Right lung (tissue), 5 donors: ENCODE results near the gene NTN3. TPM values are rescaled to one million over a fixed set of nuclear protein-coding genes. Genes with fewer than 3 reads are reported as not detected.
"Not testable (repeated sequence)": the region's sequence is repeated elsewhere in the genome, so short reads cannot be mapped to it uniquely, and the experiment has no call there.

Experiments used
- DNase-seq, 2 donors: peaks; one replicate each; pipeline ENCODE4 v3.0.0-alpha.2; 2013
- polyA plus RNA-seq, 5 donors: library from polyadenylated mRNA; unstranded; fragments of 120-200 nt; gene quantifications; one replicate each; pipeline versions ENCODE4 v1.2.1 to v1.2.3, GENCODE V29; 2013; ENCODE audit warnings: inconsistent platforms in 1 of 5, low replicate concordance in 1 of 5; ENCODE audit not compliant: insufficient read length in 5 of 5, insufficient read depth in 1 of 5

The NTN3 gene
- polyA plus RNA-seq, 5 donors, result 2.4 to 6.5 (median 4.7) TPM

DNA sequence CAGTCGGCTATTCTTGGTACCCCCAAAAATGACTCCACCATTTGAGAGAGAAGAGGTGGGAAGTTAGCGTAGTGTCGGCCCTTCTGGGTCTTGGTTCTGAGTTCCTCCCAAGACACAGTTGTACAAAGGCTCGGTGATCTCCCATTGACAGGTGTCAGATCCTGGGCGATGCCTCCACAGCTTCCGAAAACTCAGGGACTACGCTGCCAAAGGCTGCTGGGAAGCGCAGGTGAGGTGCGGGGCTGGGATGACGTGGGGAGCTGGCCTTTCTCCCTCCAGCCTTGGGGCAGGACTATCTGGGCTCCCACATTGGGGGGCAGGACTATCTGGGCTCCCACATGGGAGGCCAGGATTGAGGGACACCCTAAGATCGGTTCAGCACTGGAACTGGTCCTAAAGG, 31.5 kb upstream of the NTN3 start:
- DNase-seq, result no peak

DNA sequence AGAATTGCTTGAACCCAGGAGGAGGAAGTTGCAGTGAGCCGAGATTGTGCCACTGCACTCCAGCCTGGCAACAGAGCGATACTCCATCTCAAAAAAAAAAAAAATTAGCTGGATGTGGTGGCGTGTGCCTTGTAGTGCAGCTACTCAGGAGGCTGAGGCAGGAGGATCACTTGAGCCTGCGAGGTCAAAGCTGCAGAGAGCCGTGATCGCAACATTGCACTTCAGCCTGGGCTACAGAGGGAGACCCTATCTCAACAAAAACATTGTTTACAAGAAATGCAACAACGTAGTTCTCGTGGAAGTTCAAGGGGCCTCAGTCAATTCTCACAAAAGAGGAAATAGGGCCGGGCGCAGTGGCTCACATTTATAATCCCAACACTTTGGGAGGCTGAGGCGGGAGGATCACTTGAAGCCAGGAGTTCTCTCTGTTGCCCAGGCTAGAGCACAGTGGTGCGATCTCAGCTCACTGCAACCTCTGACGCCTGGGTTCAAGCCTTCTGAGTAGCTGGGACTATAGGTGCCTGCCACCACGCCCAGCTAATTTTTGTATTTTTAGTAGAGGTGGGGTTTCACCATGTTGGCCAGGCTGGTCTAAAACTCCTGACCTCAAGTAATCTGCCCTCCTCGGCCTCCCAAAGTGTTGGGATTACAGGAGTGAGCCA, 29.8 kb upstream of the NTN3 start:
- not testable (repeated sequence) for DNase-seq

DNA sequence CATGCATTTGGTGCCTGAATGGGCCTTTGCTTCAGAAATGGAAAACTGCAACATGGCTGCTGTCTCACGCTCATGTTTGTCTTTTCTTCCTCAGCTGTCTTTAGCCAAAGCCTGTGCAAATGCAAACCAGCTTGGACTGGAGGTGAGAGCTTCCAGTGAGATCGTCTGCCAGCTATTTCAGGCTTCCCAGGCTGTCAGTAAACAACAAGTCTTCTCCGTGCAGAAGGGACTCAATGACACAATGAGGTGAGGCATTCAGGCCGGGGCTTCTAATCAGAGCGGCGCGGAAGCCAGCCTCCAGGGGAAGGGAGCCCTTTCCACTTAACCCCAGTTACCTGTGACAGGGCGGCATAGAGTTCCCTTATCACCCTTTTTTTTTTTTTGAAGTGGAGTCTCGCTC, 27.5 kb upstream of the NTN3 start:
- DNase-seq, result no peak

GRCh38 chr16:2447920-2448583, 23.0 kb upstream of the NTN3 start:
- DNase-seq, result no peak

DNA sequence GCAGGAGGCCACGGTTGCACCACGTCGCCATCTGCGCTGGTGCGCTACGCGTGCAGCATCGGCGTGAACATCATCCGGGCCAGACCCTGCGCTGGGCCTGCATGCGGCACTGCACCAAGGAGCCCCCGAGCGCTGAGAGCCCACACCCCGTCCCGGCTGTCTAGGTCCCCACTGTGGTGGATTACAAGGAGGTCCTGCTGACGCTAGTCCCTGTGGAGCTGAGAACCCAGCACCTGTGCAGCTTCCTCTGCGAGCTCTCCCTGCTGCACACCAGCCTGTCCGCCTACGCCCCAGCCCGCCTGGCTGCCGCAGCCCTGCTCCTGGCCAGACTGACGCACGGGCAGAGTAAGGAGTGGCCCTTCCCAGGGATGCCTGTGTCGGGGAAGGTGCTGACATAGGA, 22.0 kb upstream of the NTN3 start:
- DNase-seq, result no peak

DNA sequence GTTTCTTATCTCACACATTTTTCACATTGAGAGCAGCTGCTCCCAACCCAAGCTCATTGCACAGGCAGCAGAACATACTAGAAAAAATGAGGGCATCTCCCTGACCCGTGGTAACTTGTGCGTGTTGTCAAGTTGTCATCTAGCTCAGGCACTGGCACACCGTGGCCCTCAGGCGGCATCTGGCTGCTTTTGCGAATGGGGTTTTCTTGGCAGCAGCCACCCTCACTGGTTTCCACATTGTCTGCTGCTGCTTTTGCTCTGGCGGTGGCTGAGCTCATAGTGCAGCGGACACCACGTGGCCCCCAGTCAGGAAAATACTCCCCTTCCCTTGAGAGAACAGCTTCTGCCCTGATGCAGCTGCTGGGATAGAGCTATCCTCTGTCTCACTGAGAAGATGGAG, 20.6 kb upstream of the NTN3 start:
- DNase-seq, result no peak

- no peak for DNase-seq
Measured at GRCh38 chr16:2450975-2451381, 20.1 kb upstream of the NTN3 start.

DNA sequence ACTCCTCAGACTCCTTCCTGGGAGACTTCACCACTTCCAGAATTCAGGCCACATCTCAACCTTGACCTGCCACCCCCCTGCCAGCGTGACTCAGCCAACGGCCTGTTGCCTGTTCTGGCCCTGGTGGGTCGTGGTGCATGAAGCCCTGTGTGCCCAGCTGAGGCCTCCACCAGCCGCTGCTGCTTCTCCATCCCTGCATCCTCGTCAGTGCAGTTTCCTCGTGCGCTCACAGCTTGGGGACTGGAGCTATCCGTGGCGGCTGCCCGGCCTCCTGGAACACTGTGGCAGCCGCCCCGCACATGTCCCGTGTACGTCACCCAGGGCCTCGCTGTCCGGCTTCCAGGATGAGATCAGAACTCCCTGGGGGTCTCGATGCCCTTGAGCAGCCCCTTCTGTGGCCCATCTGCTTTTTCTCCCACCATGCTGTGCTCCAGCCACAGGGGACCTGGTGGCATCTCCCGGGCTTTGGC, 19.2 kb upstream of the NTN3 start:
- no peak for DNase-seq

DNA sequence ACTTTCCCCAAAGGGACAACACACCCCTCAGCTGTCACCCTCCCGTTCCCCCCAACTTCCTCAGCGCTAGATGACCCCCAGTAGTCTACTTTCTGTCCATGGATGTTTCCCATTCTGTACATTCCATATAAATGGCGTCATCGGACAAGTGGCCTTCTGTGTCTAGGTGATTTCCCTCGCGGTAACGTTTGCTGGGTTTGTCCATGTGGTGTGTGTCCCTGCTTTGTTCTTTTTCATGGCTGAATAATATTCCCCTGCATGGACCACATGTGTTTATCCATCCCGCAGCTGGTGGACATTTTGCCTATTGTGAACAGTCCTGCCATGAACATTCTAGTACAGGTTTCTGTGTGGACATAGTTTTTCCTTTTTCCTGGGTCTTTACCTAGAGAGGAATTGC, 18.4 kb upstream of the NTN3 start:
- no peak for DNase-seq

DNA sequence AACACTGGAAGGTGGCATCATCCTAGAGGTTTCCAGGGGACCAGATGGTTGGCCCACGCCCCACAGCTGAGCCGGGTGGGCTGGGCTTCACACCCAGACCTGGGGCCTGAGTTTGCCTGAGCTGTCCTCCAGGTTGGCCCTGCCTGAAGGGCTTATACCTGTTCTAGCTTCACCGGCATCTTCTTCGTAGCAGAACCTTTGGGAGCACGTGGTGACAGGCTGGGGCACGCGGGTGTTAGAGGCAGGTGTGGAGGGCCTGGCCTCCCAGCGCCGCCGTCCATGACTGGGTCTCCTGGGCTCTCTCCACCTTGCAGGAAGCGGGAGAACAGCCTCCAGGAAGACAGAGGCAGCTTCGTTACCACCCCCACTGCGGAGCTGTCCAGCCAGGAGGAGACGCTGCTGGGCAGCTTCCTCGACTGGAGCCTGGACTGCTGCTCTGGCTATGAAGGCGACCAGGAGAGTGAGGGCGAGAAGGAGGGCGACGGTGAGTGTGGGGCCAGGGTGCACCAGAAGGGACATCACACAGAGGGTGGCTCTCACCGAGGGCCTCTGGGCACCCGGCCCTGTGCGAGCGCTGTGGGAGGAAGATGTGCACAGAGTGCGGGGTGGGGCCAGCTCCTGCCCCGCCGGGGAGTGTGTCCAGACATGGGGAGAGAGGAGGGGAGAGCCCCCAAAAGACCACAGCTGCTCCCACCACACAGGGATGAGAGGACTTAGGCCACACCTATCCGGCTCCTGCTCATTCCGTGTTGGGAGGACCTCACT, 15.8 kb upstream of the NTN3 start:
- DNase-seq, result no peak

DNA sequence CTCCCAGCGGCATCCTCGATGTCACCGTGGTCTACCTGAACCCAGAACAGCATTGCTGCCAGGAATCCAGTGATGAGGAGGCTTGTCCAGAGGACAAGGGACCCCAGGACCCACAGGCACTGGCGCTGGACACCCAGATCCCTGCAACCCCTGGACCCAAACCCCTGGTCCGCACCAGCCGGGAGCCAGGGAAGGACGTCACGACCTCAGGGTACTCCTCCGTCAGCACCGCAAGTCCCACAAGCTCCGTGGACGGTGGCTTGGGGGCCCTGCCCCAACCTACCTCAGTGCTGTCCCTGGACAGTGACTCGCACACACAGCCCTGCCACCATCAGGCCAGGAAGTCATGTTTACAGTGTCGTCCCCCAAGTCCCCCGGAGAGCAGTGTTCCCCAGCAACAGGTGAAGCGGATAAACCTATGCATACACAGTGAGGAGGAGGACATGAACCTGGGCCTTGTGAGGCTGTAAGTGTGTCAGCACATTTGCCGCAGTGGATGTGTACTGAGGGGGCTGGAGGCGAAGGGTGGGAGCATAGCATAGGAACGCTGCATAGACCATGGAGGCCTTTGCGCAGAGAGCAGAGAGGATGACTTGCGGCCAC, 14.4 kb upstream of the NTN3 start:
- DNase-seq, result no peak

DNA sequence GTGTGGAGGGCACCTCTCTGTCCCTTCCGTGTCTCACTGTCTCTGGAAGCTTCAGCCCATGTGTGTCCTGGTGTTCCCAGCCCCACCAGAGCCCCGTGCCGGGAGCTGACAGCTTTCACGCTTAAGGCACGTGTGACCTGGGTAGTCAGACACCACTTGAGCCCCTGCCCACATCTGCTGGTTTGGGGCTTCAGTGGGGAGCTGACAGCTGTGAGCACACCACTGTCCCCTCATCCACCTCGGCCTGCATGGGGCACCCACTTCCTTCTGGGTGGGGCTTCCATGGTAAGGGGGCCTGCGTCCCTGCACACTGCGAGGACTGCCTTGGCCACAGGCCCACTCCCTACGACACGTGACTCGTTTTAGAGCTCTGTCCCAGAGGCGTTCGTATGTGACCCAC, 13.8 kb upstream of the NTN3 start:
- no peak for DNase-seq

DNA sequence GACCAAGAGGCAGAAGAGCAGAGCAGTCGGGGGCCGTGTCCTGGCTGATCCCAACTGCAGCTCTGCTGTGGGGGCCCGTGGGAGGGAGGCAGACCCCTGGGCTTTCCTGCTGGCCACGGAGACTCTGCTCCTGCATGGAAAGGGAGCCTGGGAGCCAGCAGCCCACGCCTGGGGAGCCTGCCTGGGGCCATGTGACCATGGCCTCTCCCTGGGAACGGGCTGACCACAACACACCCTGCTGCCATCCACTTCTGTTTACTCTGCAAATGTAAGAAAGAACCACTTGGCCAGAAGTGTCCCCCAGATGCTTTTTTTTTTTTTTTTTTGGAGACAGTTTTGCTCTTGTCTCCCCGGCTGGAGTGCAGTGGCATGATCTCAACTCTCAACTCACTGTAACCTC, 13.2 kb upstream of the NTN3 start:
- DNase-seq, result no peak

DNA sequence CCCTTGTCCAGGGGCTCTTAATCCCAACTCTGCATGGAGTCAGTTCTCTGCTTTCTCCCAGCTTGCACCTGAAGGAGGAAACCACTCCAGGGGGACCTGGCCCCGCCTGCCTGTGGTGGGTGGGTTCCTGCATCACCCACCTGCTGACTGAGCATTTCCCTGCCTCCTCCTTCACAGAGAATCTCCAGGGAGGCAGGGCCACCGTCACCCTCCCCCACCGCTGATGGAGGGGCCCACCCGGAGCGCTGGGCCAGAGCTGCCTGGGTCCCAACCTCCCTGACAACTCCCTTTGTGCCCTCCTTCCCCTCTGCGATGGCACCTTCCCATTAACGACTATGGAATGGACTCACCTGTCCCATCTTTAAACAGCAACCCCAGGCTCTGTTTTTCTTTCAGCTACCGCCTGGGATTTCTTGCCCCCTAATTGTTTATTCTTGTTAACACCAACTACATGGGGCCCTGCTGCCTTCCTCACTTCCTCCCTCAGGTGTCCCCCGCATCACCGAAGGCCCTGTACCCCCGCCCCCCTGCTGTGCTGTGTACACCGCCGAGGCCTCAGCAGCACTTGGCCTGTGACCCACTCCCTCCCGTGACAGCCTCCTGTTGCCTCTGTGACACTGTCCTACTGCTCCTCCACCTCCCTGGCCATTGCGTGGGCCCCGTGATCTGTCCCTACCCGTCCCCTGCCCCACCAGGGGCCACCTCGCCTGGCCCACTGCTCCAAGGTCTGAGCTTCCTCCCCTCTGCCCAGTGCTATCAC, 12.0 kb upstream of the NTN3 start:
- DNase-seq, result no peak

- peak; percentile 92 for DNase-seq
Measured at GRCh38 chr16:2459647-2460390, 11.3 kb upstream of the NTN3 start, which contains the start of gene TEDC2. TEDC2 (plus strand) TSS chr16:2460109; CDS start chr16:2460145, 36 bp downstream.

GRCh38 chr16:2460391-2460713, 10.7 kb upstream of the NTN3 start:
- DNase-seq, result no peak

DNA sequence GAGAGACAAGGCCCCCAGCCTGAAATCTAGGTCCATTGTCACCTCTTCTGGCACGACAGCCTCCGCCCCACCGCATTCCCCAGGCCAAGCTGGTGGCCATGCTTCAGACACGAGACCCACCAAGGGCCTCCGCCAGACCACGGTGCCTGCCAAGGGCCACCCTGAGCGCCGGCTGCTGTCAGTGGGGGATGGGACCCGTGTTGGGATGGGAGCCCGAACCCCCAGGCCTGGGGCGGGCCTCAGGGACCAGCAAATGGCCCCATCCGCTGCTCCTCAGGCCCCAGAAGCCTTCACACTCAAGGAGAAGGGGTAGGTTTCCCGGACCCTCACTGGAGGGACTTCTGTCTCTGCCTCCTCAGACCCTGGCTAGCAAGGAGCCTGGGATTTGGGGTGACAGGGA, 10.2 kb upstream of the NTN3 start:
- DNase-seq, result no peak

DNA sequence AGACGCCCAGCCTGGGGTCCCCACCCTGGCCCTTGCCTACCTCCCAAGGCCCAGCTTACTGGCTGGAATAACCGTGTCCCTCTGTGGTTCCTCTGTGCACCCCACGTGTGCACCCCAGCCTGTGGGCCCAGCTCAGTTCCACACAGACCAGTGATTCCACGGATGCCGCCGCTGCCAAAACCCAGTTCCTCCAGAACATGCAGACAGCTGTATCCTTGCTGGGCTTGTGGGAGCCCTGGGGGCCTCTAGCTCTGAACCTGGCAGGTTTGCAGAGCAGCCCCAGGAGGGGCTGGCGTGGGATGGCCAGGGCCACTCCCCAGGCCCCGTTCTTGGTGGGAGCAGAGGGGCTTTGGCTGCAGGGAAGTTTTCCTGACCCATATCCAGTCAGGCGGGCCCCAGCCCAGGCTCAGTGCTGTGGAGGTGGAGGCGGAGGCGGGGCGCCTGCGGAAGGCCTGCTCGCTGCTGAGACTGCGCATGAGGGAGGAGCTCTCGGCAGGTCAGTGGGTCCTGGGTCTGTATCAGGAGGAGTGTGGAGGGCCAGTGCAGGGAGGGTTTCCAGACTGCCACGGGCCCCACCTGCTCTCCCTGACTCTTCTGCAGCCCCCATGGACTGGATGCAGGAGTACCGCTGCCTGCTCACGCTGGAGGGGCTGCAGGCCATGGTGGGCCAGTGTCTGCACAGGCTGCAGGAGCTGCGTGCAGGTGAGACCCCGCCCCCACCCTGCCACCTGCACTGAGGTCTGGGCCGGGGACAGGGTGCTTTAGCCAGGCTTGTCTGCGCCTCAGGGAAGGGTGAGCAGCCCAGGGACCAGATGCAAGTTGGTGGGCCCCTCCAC, 8.8 kb upstream of the NTN3 start:
- no peak for DNase-seq

- no peak for DNase-seq
Measured at GRCh38 chr16:2464333-2464732, 6.8 kb upstream of the NTN3 start.
